Measurements from ENCODE around the gene MYADML2. TPM values are rescaled to one million over a fixed set of nuclear protein-coding genes. Genes with fewer than 3 reads are reported as not detected.
A peak's percentile ranks its signal among the peaks of the same experiment; 100 is the strongest.

The MYADML2 gene
- total RNA-seq, 1 donor, result not detected

DNA sequence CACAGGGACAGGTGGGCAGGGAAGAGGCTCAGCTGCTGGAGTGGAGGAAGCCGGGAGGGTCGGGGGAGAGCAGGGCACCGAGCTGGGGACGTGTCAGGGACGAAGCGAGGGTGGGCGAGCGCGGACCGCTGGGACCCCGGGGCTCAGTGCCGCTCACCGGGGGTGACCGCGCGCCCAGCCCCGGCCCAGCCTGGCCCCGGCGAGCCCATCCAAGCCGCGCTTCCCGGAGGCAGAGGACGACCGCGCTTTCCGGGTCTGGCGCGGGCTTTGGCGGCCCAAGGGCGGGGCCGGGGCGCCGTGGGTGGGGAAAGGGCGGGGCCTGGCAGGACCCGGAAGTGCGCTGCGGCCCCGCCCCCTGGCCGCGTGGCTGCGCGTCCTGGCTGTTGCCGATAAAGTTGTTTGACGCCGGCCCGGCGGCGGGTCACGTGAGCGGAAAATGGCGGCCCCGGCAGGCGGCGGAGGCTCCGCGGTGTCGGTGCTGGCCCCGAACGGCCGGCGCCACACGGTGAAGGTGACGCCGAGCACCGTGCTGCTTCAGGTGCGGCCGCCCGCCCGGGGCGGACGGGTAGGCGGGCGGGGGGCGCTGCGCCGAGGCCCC is 30.3 kb upstream of the MYADML2 start, which contains the start of gene ASPSCR1:
Gene ASPSCR1, plus strand, starts transcription at position 419 of the 598 bp plus-strand sequence. Its CDS starts 18 bp downstream, at position 437.
- H3K4me3 ChIP-seq (ENCODE audit: low read depth, low read length), result peak within 1 kb of the TSS; percentile 79
- TF ChIP-seq, protein P1, sequence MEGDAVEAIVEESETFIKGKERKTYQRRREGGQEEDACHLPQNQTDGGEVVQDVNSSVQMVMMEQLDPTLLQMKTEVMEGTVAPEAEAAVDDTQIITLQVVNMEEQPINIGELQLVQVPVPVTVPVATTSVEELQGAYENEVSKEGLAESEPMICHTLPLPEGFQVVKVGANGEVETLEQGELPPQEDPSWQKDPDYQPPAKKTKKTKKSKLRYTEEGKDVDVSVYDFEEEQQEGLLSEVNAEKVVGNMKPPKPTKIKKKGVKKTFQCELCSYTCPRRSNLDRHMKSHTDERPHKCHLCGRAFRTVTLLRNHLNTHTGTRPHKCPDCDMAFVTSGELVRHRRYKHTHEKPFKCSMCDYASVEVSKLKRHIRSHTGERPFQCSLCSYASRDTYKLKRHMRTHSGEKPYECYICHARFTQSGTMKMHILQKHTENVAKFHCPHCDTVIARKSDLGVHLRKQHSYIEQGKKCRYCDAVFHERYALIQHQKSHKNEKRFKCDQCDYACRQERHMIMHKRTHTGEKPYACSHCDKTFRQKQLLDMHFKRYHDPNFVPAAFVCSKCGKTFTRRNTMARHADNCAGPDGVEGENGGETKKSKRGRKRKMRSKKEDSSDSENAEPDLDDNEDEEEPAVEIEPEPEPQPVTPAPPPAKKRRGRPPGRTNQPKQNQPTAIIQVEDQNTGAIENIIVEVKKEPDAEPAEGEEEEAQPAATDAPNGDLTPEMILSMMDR (IDR thresholded peaks at IDR 0.05; ENCODE audit: insufficient read depth, low read length), result no peak
- DNase-seq (ENCODE audit: low read depth), result peak; percentile 89

DNA sequence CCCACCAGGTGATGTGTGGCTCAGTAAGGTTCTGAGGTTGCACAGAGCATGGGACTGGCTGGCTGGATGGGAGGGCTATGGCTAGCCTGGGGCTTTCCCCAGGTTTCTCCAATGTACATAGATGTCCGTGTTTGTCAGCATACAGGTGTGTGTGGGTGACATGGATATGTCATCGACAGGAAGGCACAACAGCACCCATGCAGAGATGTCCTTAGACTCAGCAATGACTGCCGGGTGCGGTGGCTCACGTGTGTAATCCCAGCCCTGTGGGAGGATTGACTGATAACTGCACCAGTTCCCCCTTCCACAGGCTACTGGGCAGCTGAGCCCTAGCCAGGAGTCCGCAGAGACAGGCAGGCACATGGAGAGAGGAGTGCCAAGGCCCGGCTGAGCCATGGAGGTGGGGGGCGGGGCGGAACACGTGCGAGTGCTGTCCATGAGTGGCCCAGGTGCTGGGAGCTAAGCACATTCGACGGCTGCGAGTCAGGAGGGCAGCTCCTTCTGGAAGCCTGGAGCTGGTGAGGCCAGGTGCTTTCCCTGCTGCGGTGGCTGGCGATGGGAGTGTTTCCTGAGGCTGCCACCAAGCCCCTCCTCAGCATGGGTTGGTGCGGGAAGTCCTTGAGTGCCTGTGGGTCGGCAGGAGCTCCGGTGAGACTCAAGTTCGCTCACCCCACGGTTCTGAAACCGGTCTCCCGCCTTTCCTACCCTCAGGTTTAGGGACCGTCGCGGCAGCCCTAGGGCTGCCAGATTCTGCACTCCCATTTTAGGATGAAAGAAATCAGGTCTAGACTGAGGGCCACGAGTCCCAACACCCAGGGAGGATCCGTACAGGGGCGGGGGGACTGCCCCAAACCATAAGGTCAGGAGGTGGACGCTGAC is 29.5 kb upstream of the MYADML2 start:
- H3K4me3 ChIP-seq (ENCODE audit: low read depth, low read length), result peak overlapping the region; percentile 72
- no peak for DNase-seq (ENCODE audit: low read depth)
- TF ChIP-seq, protein P1 (IDR thresholded peaks at IDR 0.05; ENCODE audit: insufficient read depth, low read length), result no peak

DNA sequence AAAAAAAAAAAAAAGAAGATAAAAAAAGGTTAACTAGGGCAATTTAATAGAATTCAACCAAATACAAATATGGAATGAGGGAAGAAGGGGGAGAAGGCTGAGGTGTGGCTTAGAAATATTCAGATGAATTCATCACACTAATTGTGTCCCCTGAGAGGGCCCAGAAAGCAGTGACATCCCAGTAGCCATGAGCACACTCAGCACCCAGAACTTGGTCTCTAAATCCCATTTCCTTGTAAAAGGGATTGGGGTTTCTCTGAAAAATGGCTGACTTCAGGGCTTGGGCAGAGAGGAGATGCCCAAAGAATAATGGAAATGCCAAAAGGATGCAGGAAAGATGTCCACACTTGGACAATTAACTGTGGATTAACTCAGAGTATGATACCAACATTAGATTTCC is 26.4 kb upstream of the MYADML2 start:
- H3K4me3 ChIP-seq (ENCODE audit: low read depth, low read length), result no peak overlapping the region
- no peak for DNase-seq (ENCODE audit: low read depth)
- TF ChIP-seq, protein P1 (IDR thresholded peaks at IDR 0.05; ENCODE audit: insufficient read depth, low read length), result no peak

DNA sequence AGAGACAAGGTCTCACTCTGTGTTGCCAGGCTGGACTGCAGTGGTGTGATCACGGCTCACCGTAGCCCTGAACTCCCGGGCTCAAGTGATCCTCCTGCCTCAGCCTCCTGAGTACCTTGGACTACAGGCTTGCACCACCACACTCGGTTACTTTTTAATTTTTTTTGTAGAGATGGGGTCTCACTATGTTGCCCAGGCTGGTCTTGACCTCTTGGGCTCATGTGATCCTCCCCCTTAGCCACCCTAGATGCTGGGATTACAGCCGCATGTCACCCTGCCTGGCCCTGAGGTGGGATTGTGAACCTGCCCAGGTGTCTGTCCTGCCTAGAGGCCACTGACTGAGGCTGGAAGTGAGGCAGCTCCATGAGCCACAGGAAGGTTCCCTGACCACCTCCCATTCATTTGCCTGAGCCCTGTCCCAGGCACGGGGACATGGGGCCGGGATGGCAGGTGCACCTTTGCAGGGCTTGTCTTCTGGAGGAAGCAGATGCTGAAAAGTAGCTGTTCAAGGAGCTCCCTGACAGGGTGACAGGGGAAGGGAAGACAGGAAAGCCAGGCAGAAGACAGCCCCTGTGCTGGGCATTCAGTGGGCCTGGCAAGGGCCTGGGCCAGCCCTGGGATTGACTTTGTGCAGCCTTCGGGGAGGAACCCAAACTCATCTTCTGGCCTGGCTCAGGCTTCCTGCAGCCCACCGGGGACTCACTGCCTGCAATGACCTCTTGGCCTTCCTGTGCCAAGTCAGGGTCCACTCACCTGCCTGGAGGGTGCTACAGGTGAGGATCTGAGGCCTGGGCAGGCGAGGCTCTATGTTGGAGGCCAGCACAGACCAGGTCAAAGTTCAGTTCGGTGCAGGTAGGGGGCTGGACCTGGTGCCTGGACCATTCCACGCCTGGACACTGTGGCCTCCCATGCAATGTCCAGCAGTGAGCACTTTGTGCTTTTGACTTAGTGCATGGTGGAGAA is 22.1 kb upstream of the MYADML2 start:
- DNase-seq (ENCODE audit: low read depth), result no peak
- TF ChIP-seq, protein P1 (IDR thresholded peaks at IDR 0.05; ENCODE audit: insufficient read depth, low read length), result no peak
- H3K4me3 ChIP-seq (ENCODE audit: low read depth, low read length), result no peak overlapping the region

DNA sequence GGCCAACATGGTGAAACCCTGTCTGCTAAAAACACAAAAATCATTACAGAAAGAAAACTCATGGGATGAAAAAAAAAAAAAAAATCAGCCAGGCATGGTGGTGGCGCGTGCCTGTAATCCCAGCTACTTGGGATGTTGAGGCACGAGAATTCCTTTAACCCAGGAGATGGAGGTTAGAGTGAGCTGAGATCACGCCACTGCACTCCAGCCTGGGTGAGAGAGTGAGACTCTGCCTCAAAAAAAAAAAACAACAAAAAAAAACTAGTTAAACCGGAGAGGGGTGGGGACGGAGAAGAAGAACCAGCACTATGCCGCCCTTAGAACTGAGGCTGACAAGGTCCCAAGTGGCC is 21.3 kb upstream of the MYADML2 start:
- no peak overlapping the region for H3K4me3 ChIP-seq (ENCODE audit: low read depth, low read length)
- DNase-seq (ENCODE audit: low read depth), result no peak
- TF ChIP-seq, protein P1 (IDR thresholded peaks at IDR 0.05; ENCODE audit: insufficient read depth, low read length), result no peak
